DOHH2 (cell line): ENCODE results near the gene NR1H4.

ENCODE experiments used
- CTCF ChIP-seq: fragments of 200-600 bp; sonication (generic); IDR thresholded peaks from one replicate; pipeline ENCODE4 v1.5.1; 2014; ENCODE audit warnings: antibody characterized with exemption, mild to moderate bottlenecking, low read depth, low read length; ENCODE audit not compliant: poor library complexity, severe bottlenecking
- EZH2phosphoT487 ChIP-seq: fragments of 200-600 bp; sonication (generic); IDR thresholded peaks from 2 replicates; pipeline ENCODE4 v1.6.1; 2017; ENCODE audit warnings: borderline replicate concordance, mild to moderate bottlenecking, antibody characterized with exemption, low read length, moderate library complexity, mixed read lengths

GRCh38 chr12:100493396-100494012, 19.8 kb downstream of the NR1H4 start:
- TF ChIP-seq CTCF = no peak
- no peak for TF ChIP-seq EZH2phosphoT487
